GM19467 (cell line): ENCODE data around the gene SLC26A5.
"Not testable (repeated sequence)": the region's sequence is repeated elsewhere in the genome, so short reads cannot be mapped to it uniquely, and the experiment has no call there.

ENCODE experiments used
- ATAC-seq: cut with Tn5 transposase; IDR thresholded peaks from one replicate; pipeline ENCODE4 v1.9.1; 2021; ENCODE audit warnings: mild to moderate bottlenecking, moderate library complexity; ENCODE audit not compliant: unreplicated experiment

SLC26A5 gene

GRCh38 chr7:103405789-103406613, 40.0 kb downstream of the SLC26A5 start:
- ATAC-seq, result not testable (repeated sequence)

- ATAC-seq, result not testable (repeated sequence)
These were observed 46.3 kb downstream of the SLC26A5 start for GRCh38 chr7:103399687-103400086.

GRCh38 chr7:103398483-103399127, 47.4 kb downstream of the SLC26A5 start:
- ATAC-seq, result no peak

GRCh38 chr7:103396471-103396870, 49.5 kb downstream of the SLC26A5 start:
- ATAC-seq, result no peak

GRCh38 chr7:103395071-103395470, 50.9 kb downstream of the SLC26A5 start:
- no peak for ATAC-seq

GRCh38 chr7:103394566-103394965, 51.4 kb downstream of the SLC26A5 start:
- ATAC-seq, result no peak

GRCh38 chr7:103391976-103392375, 54.0 kb downstream of the SLC26A5 start:
- no peak for ATAC-seq

GRCh38 chr7:103391150-103391549, 54.9 kb downstream of the SLC26A5 start:
- ATAC-seq, result no peak

- ATAC-seq, result no peak
These were observed 56.7 kb downstream of the SLC26A5 start for GRCh38 chr7:103389263-103389662.

GRCh38 chr7:103388469-103389140, 57.4 kb downstream of the SLC26A5 start:
- no peak for ATAC-seq

- no peak for ATAC-seq
These were observed 58.8 kb downstream of the SLC26A5 start for GRCh38 chr7:103387242-103387641.

- ATAC-seq, result no peak
These were observed 64.0 kb downstream of the SLC26A5 start for GRCh38 chr7:103382032-103382402.

- ATAC-seq, result no peak
These were observed 64.6 kb downstream of the SLC26A5 start for GRCh38 chr7:103381280-103382031.

- ATAC-seq, result no peak
These were observed 65.4 kb downstream of the SLC26A5 start for GRCh38 chr7:103380395-103381191.

- ATAC-seq, result no peak
These were observed 66.6 kb downstream of the SLC26A5 start for GRCh38 chr7:103379270-103379975.

GRCh38 chr7:103373866-103374643, 72.0 kb downstream of the SLC26A5 start:
- no peak for ATAC-seq

GRCh38 chr7:103369432-103369831, 76.6 kb downstream of the SLC26A5 start:
- no peak for ATAC-seq

GRCh38 chr7:103349805-103350204, 96.2 kb downstream of the SLC26A5 start:
- no peak for ATAC-seq

GRCh38 chr7:103348959-103349358, 97.0 kb downstream of the SLC26A5 start:
- ATAC-seq, result no peak
